ENCODE measurements around the gene TUBB1. TPM values are rescaled to one million over a fixed set of nuclear protein-coding genes. Genes with fewer than 3 reads are reported as not detected.

The TUBB1 gene
- total RNA-seq, 1 donor from 2014 or later: not detected

- no peaks in the 10 kb centered on the region for H3K9me3 ChIP-seq (ENCODE audit: low read depth)
- Mint-ChIP-seq H3K27ac (no peak overlapping the region), H3K9me3 (no peaks in the 10 kb centered on the region), H3K4me3 (no peak overlapping the region), H3K4me1 (peaks cover 17% of the 10 kb centered on the region), H3K27me3 (ENCODE audit: insufficient read depth, low read depth) (peaks cover 3% of the 10 kb centered on the region), H3K36me3 (peaks cover 4% of the 10 kb centered on the region)
- no peak overlapping the region for H2AFZ ChIP-seq (replicated peaks)
- no peak overlapping the region for H3K4me2 ChIP-seq
- DNase-seq (ENCODE audit: low spot score): no peak
- peaks cover 28% of the 10 kb centered on the region for H3K79me2 ChIP-seq (ENCODE audit: low read depth)
- H3K4me1 ChIP-seq: peaks cover 11% of the 10 kb centered on the region
- H3F3A ChIP-seq (ENCODE audit: low read depth): no peaks in the 10 kb centered on the region
- H3K4me3 ChIP-seq: no peak overlapping the region
- peaks cover 4% of the 10 kb centered on the region for H3K27me3 ChIP-seq
- no peak overlapping the region for H3K27ac ChIP-seq
- no peak overlapping the region for H3K9ac ChIP-seq
- TF ChIP-seq CTCF (IDR thresholded peaks at IDR 0.05): no peak
- TF ChIP-seq EZH2 (IDR thresholded peaks at IDR 0.05): no peak
- no peak for TF ChIP-seq EZH2phosphoT487 (IDR thresholded peaks at IDR 0.05)
- H4K20me1 ChIP-seq (ENCODE audit: low read depth): peaks cover 5% of the 10 kb centered on the region
- H3K36me3 ChIP-seq: no peaks in the 10 kb centered on the region
These were observed 25.6 kb downstream of the TUBB1 start for GRCh38 chr20:59044796-59045195.

- no peak for DNase-seq (ENCODE audit: low spot score)
- H3K4me1 Mint-ChIP-seq: peaks cover 7% of the 10 kb centered on the region
- Histone ChIP-seq H3K9me3 (ENCODE audit: low read depth) (no peaks in the 10 kb centered on the region), H3K4me3 (no peak overlapping the region), H3K4me1 (peaks cover 4% of the 10 kb centered on the region), H3K27ac (no peak overlapping the region), H3K27me3 (peaks cover 17% of the 10 kb centered on the region), H4K20me1 (ENCODE audit: low read depth) (no peaks in the 10 kb centered on the region), H3K4me2 (no peak overlapping the region), H2AFZ (replicated peaks) (no peak overlapping the region), H3F3A (ENCODE audit: low read depth) (no peaks in the 10 kb centered on the region), H3K9ac (no peak overlapping the region), H3K79me2 (ENCODE audit: low read depth) (peaks cover 7% of the 10 kb centered on the region), H3K36me3 (no peaks in the 10 kb centered on the region)
- H3K27me3 Mint-ChIP-seq (ENCODE audit: insufficient read depth, low read depth): peaks cover 3% of the 10 kb centered on the region
- no peak overlapping the region for H3K4me3 Mint-ChIP-seq
- no peaks in the 10 kb centered on the region for H3K9me3 Mint-ChIP-seq
- no peaks in the 10 kb centered on the region for H3K36me3 Mint-ChIP-seq
- TF ChIP-seq CTCF (IDR thresholded peaks at IDR 0.05): no peak
- no peak for TF ChIP-seq EZH2 (IDR thresholded peaks at IDR 0.05)
- no peak for TF ChIP-seq EZH2phosphoT487 (IDR thresholded peaks at IDR 0.05)
- H3K27ac Mint-ChIP-seq: no peak overlapping the region
These were observed 27.6 kb downstream of the TUBB1 start for GRCh38 chr20:59046862-59047261.

- Mint-ChIP-seq H3K27me3 (ENCODE audit: insufficient read depth, low read depth) (peaks cover under 1% of the 10 kb centered on the region), H3K36me3 (no peaks in the 10 kb centered on the region), H3K4me1 (peaks cover 6% of the 10 kb centered on the region), H3K9me3 (no peaks in the 10 kb centered on the region), H3K4me3 (no peak overlapping the region), H3K27ac (no peak overlapping the region)
- TF ChIP-seq CTCF (IDR thresholded peaks at IDR 0.05) (no peak), EZH2phosphoT487 (IDR thresholded peaks at IDR 0.05) (no peak)
- H3K4me2 ChIP-seq: no peak overlapping the region
- no peak for DNase-seq (ENCODE audit: low spot score)
- H3K4me3 ChIP-seq: no peak overlapping the region
- no peaks in the 10 kb centered on the region for H3F3A ChIP-seq (ENCODE audit: low read depth)
- H2AFZ ChIP-seq (replicated peaks): no peak overlapping the region
- no peaks in the 10 kb centered on the region for H4K20me1 ChIP-seq (ENCODE audit: low read depth)
- peaks cover 23% of the 10 kb centered on the region for H3K27me3 ChIP-seq
- H3K4me1 ChIP-seq: peaks cover 1% of the 10 kb centered on the region
- no peaks in the 10 kb centered on the region for H3K36me3 ChIP-seq
- H3K9ac ChIP-seq: no peak overlapping the region
- H3K27ac ChIP-seq: no peak overlapping the region
- H3K9me3 ChIP-seq (ENCODE audit: low read depth): no peaks in the 10 kb centered on the region
- no peaks in the 10 kb centered on the region for H3K79me2 ChIP-seq (ENCODE audit: low read depth)
These were observed 28.9 kb downstream of the TUBB1 start for GRCh38 chr20:59047938-59048680.
